WI38 (cell line): ENCODE data around the gene DUSP5.
"Not testable (repeated sequence)": the region's sequence is repeated elsewhere in the genome, so short reads cannot be mapped to it uniquely, and the experiment has no call there.

Source experiments
- H3K4me3 ChIP-seq: 2 replicates; pipeline ENCODE4 v1.5.1; 2011; ENCODE audit warnings: low read depth, mild to moderate bottlenecking, control low read depth, low read length
- CTCF ChIP-seq: IDR thresholded peaks from 2 replicates; pipeline ENCODE4 v1.5.1; 2012; ENCODE audit warnings: low read depth, mild to moderate bottlenecking, control low read depth, low read length

DUSP5 gene

GRCh38 chr10:110459600-110459999 lies 38.1 kb upstream of the DUSP5 start:
- H3K4me3 ChIP-seq = no peak overlapping the region

GRCh38 chr10:110460111-110460809 lies 37.4 kb upstream of the DUSP5 start:
- no peak for TF ChIP-seq CTCF

More at GRCh38 chr10:110459600-110459999, 38.1 kb upstream of the DUSP5 start:
- no peak for TF ChIP-seq CTCF

DNA sequence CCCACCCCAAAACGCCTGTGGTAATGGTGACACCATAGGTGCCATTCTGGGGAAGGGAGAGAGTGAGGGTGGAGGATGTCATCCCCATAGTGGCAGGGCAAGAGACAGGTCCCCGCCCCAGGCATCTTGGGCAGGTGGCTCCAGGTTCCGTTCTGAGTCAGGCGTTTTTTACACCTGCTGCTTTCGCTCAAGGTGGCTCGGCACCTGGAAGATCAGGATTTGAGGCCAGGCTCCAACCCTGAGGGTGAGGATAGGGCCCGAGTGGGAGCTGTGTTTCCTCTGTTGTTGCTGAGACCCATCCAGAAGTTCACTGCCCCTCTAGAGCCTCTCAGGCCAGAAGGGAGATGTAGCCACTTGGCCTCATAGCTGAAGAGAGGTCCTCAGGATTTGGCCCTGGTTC lies 36.6 kb upstream of the DUSP5 start:
- TF ChIP-seq CTCF = no peak
- no peak overlapping the region for H3K4me3 ChIP-seq

More at GRCh38 chr10:110460111-110460809, 37.4 kb upstream of the DUSP5 start:
- H3K4me3 ChIP-seq = no peak overlapping the region

DNA sequence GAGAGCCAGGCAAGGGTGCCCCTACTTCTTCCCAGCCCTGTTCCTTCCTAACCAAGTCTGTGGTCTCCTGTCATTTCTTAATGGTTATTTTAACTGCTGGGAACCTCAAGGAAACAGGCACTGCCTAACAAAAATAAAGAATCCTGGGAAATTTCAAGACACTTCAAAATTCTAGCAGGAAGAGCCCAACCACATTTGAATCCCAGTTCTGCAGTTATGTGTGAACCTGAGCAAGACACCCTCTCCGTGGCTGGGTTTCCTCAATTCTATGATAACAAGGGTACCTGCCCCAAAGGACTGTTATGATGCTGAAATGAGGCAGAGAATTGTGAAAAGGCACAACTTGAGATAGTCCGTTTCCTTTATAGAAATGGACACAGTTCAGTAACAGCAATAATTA lies 36.2 kb upstream of the DUSP5 start:
- no peak for TF ChIP-seq CTCF
- no peak overlapping the region for H3K4me3 ChIP-seq

DNA sequence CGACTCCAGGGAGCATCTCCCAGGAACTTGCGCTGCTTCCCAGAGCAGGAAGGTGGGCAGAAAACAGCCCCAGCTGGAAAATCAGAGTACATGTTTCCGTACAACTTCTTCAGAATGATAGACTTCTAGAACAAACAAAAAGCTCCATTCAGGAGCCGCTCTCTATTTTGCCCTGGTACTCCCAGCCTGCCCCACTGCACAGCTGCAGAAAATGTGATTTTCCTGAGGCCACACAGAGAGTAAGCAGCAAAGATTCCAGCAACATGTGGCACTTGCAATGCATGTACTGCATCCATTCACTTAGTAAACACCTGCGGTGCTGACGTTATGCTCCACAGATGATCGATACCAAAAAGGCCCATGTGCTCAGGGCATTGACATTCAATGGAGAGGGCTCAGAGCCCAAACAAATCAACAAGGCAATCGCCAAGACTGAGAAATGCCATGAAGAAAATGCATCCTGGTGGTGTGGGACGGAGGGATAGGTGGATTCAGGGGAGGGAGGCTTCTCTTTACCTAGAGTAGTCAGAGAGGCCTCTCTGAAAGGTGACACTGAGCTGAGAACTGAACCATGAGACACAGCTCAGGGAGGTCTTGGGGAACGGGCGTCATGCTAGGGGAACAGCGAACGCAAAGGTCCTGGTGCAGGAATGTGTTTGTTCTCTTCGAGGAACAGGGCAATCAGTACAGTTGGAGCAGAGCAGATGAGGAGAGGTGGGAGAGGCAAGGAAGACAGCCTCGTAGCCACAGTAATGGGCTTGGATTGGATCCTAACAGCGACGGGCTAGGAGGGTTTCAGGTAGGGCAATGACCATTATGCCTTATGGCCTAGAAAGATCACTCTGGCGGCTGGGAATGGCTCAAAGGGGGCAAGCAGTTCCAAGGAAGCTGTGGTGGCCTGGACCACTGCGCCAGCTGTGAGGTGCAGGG lies 35.3 kb upstream of the DUSP5 start:
- no peak overlapping the region for H3K4me3 ChIP-seq
- TF ChIP-seq CTCF = no peak

GRCh38 chr10:110468258-110468657 lies 29.4 kb upstream of the DUSP5 start:
- not testable (repeated sequence) for H3K4me3 ChIP-seq

DNA sequence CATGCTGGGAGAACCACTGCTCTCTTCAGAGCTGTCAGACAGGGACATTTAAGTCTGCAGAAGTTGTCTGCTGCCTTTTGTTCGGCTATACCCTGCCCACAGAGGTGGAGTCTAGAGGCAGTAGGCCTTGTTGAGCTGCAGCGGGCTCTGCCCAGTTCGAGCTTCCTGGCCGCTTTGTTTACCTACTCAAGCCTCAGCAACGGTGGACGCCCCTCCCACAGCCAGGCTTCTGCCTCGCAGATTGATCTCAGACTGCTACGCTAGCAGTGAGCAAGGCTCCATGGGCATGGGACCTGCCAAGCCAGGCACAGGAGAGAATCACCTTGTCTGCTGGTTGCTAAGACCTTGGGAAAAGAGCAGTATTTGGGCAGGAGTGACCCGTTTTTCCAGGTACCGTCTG lies 27.2 kb upstream of the DUSP5 start:
- not testable (repeated sequence) for H3K4me3 ChIP-seq

DNA sequence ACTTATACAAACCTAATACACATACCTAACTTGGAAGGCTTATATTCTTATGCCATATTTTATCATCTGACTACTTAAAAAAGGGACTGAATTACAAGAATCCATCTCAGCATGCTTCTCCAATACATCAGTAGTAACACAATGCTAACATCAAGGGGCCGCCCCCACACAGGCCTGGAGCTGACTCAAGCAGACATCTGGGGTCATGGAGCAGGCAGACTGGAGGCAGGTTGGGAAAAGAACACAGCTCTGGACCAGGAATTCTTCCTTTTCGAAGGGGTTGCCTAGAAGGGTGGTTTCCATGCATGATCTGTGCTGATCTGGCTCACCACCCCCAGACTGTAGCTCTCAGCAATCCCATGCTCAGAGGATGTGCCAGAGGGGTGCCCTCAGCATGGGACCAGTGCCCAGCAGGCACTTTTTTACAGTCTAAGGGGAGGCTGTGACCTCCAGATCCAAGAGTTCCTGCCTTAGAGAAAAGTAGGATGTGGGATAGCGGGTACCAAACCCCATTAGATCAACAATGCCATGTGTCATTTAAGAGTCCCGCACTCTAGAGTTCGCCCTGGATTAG lies 26.1 kb upstream of the DUSP5 start:
- H3K4me3 ChIP-seq = no peak overlapping the region
- TF ChIP-seq CTCF = no peak
